Activated CD8-positive, alpha-beta T cell treated with anti-CD3 and anti-CD28 coated beads, Interleukin-2, amount 10 ng/mL, durations not matched to agents 7 days and 5 days (primary cell): ENCODE results near the gene ARHGEF6. TPM values are rescaled to one million over a fixed set of nuclear protein-coding genes. Genes with fewer than 3 reads are reported as not detected.
"Not testable (repeated sequence)": the region's sequence is repeated elsewhere in the genome, so short reads cannot be mapped to it uniquely, and the experiment has no call there.

Source experiments
- ATAC-seq: fragments of 150-1000 bp; cut with Tn5 transposase; one replicate; pipeline ENCODE4 v1.10.0; 2021; ENCODE audit warnings: moderate library complexity
- CTCF ChIA-PET: fragments of 350-600 bp; sonication (Branson Sonifier 250); formaldehyde crosslinking; loops from one replicate; lab custom pipeline; 2021; ENCODE audit warnings: antibody characterized with exemption; lab: Charles Lee
- POLR2A ChIA-PET: fragments of 350-600 bp; sonication (Branson Sonifier 250); formaldehyde crosslinking; loops from one replicate; lab custom pipeline; 2021; ENCODE audit warnings: antibody characterized with exemption; lab: Charles Lee
- DNase-seq: peaks from one replicate; pipeline ENCODE4 v3.0.0-alpha.2; 2020
- H3K27ac Mint-ChIP-seq: one replicate; pipeline ENCODE4 v1.8.0; 2021; ENCODE audit warnings: mild to moderate bottlenecking, mixed read lengths
- H3K27me3 Mint-ChIP-seq: one replicate; pipeline ENCODE4 v1.8.0; 2021; ENCODE audit warnings: low read depth, mixed read lengths
- H3K36me3 Mint-ChIP-seq: one replicate; pipeline ENCODE4 v1.8.0; 2021; ENCODE audit warnings: low read depth, mixed read lengths
- H3K4me1 Mint-ChIP-seq: one replicate; pipeline ENCODE4 v1.8.0; 2021; ENCODE audit warnings: low read depth, mixed read lengths
- H3K4me3 Mint-ChIP-seq: one replicate; pipeline ENCODE4 v1.8.0; 2021; ENCODE audit warnings: mild to moderate bottlenecking, mixed read lengths
- H3K9me3 Mint-ChIP-seq: one replicate; pipeline ENCODE4 v1.8.0; 2022; ENCODE audit warnings: mixed read lengths; ENCODE audit not compliant: insufficient read depth
- total RNA-seq, 2 experiments: library from RNA; stranded (reverse); gene quantifications; one replicate each; pipeline ENCODE4 v1.2.3, GENCODE V29; 2021

The ARHGEF6 gene
- total RNA-seq, 2 experiments from 2014 or later = 97.8 to 99.0 TPM

GRCh38 chrX:136783159-136783558 is 2.4 kb upstream of the ARHGEF6 start:
- no peak for ATAC-seq
- CTCF ChIA-PET = no interaction called here
- Mint-ChIP-seq H3K36me3 (peaks cover 17% of the 10 kb centered on the region), H3K4me1 (peaks cover 37% of the 10 kb centered on the region), H3K27ac (no peak overlapping the region), H3K27me3 (no peaks in the 10 kb centered on the region), H3K4me3 (no peak overlapping the region), H3K9me3 (no peaks in the 10 kb centered on the region)
- DNase-seq = no peak
- POLR2A ChIA-PET = interaction anchor here (1.4 kb wide), 1 partner anchor 97 kb away, joined by 4 read pairs; the partner anchor contains the start of gene RBMX

- Mint-ChIP-seq H3K27me3 (no peaks in the 10 kb centered on the region), H3K27ac (peak overlapping the region; percentile 92), H3K4me3 (peak overlapping the region; percentile 85), H3K4me1 (peaks cover 50% of the 10 kb centered on the region), H3K36me3 (peaks cover 31% of the 10 kb centered on the region), H3K9me3 (no peaks in the 10 kb centered on the region)
- DNase-seq (no peak), ATAC-seq (peak; percentile 18)
- ChIA-PET POLR2A (interaction anchor here (0.9 to 4.9 kb wide), 7 partner anchors 13 to 99 kb away, joined by 3 to 68 read pairs (median 3); partner anchors contain the start of gene RBMX), CTCF (interaction anchor here (0.8 to 1.0 kb wide), 3 partner anchors 22 to 32 kb away, joined by 3 read pairs; no protein-coding TSS in a partner anchor)
These were observed 557 bp upstream of the ARHGEF6 start for GRCh38 chrX:136781180-136781797.

GRCh38 chrX:136780241-136780640 is 491 bp downstream of the ARHGEF6 start:
- CTCF ChIA-PET = interaction anchor here (0.8 to 1.7 kb wide), 3 partner anchors 29 to 102 kb away, joined by 3 to 5 read pairs (median 3); no protein-coding TSS in a partner anchor
- DNase-seq (no peak), ATAC-seq (no peak)
- Mint-ChIP-seq H3K27ac (peak overlapping the region; percentile 92), H3K9me3 (no peaks in the 10 kb centered on the region), H3K27me3 (no peaks in the 10 kb centered on the region), H3K4me3 (peak overlapping the region; percentile 85), H3K36me3 (peaks cover 36% of the 10 kb centered on the region), H3K4me1 (peaks cover 60% of the 10 kb centered on the region)
- POLR2A ChIA-PET = interaction anchor here (0.6 to 4.9 kb wide), 13 partner anchors 10 to 100 kb away, joined by 3 to 68 read pairs (median 4); partner anchors contain the start of gene RBMX

- Mint-ChIP-seq H3K27me3 (no peaks in the 10 kb centered on the region), H3K9me3 (no peaks in the 10 kb centered on the region), H3K4me3 (peak overlapping the region; percentile 85), H3K4me1 (peaks cover 63% of the 10 kb centered on the region), H3K27ac (peak overlapping the region; percentile 92), H3K36me3 (peaks cover 43% of the 10 kb centered on the region)
- ATAC-seq (peak; percentile 60), DNase-seq (peak; percentile 44)
- CTCF ChIA-PET = interaction anchor here (0.8 to 1.7 kb wide), 3 partner anchors 29 to 103 kb away, joined by 3 to 5 read pairs (median 3); no protein-coding TSS in a partner anchor
- POLR2A ChIA-PET = interaction anchor here (0.5 to 4.9 kb wide), 16 partner anchors 9 to 779 kb away, joined by 3 to 68 read pairs (median 4); partner anchors contain the start of gene RBMX
These were observed 1.4 kb downstream of the ARHGEF6 start for GRCh38 chrX:136779346-136779781.

- ATAC-seq = peak; percentile 18
- Mint-ChIP-seq H3K36me3 (peaks cover 42% of the 10 kb centered on the region), H3K4me1 (peaks cover 59% of the 10 kb centered on the region), H3K27me3 (no peaks in the 10 kb centered on the region), H3K4me3 (peak overlapping the region; percentile 85), H3K27ac (peak overlapping the region; percentile 92), H3K9me3 (no peaks in the 10 kb centered on the region)
- ChIA-PET CTCF (interaction anchor here (1.3 to 1.7 kb wide), 2 partner anchors 31 to 104 kb away, joined by 3 to 5 read pairs; no protein-coding TSS in a partner anchor), POLR2A (interaction anchor here (0.5 to 4.9 kb wide), 13 partner anchors 10 to 779 kb away, joined by 3 to 68 read pairs (median 4); partner anchors contain the start of gene RBMX)
- no peak for DNase-seq
These were observed 1.8 kb downstream of the ARHGEF6 start for GRCh38 chrX:136778916-136779315.

GRCh38 chrX:136778020-136778419 is 2.7 kb downstream of the ARHGEF6 start:
- Mint-ChIP-seq H3K27me3 (no peaks in the 10 kb centered on the region), H3K36me3 (peaks cover 47% of the 10 kb centered on the region), H3K4me1 (peaks cover 57% of the 10 kb centered on the region), H3K27ac (peak overlapping the region; percentile 92), H3K4me3 (peak overlapping the region; percentile 85), H3K9me3 (no peaks in the 10 kb centered on the region)
- DNase-seq (no peak), ATAC-seq (no peak)
- ChIA-PET CTCF (no interaction called here), POLR2A (interaction anchor here (1.1 to 4.9 kb wide), 3 partner anchors 19 to 102 kb away, joined by 3 to 68 read pairs (median 19); partner anchors contain the start of gene RBMX)

GRCh38 chrX:136773648-136774047 is 7.1 kb downstream of the ARHGEF6 start:
- DNase-seq (no peak), ATAC-seq (no peak)
- H3K36me3 Mint-ChIP-seq = peaks cover 58% of the 10 kb centered on the region
- peaks cover 59% of the 10 kb centered on the region for H3K4me1 Mint-ChIP-seq
- no peak overlapping the region for H3K4me3 Mint-ChIP-seq
- H3K27ac Mint-ChIP-seq = no peak overlapping the region
- ChIA-PET POLR2A (interaction anchor here (0.6 to 1.1 kb wide), 2 partner anchors 105 to 132 kb away, joined by 3 to 4 read pairs; no protein-coding TSS in a partner anchor), CTCF (no interaction called here)
- no peaks in the 10 kb centered on the region for H3K27me3 Mint-ChIP-seq
- H3K9me3 Mint-ChIP-seq = no peaks in the 10 kb centered on the region

- H3K9me3 Mint-ChIP-seq, H3K4me3 Mint-ChIP-seq, CTCF ChIA-PET, ATAC-seq, H3K27ac Mint-ChIP-seq, POLR2A ChIA-PET, DNase-seq, H3K27me3 Mint-ChIP-seq: not testable (repeated sequence)
- Mint-ChIP-seq H3K4me1 (peaks cover 60% of the 10 kb centered on the region), H3K36me3 (peaks cover 45% of the 10 kb centered on the region)
These were observed 8.9 kb downstream of the ARHGEF6 start for GRCh38 chrX:136771869-136772268.

GRCh38 chrX:136768469-136769084 is 12.2 kb downstream of the ARHGEF6 start:
- ATAC-seq (peak; percentile 66), DNase-seq (peak; percentile 57)
- H3K36me3 Mint-ChIP-seq = peaks cover 47% of the 10 kb centered on the region
- peak overlapping the region; percentile 89 for H3K27ac Mint-ChIP-seq
- H3K27me3 Mint-ChIP-seq = no peaks in the 10 kb centered on the region
- peaks cover 65% of the 10 kb centered on the region for H3K4me1 Mint-ChIP-seq
- H3K4me3 Mint-ChIP-seq = peak overlapping the region; percentile 75
- POLR2A ChIA-PET = interaction anchor here (0.8 to 1.3 kb wide), 3 partner anchors 11 to 112 kb away, joined by 3 to 6 read pairs (median 4); partner anchors contain the start of gene RBMX
- CTCF ChIA-PET = no interaction called here
- no peaks in the 10 kb centered on the region for H3K9me3 Mint-ChIP-seq

- Mint-ChIP-seq H3K4me1 (peaks cover 71% of the 10 kb centered on the region), H3K27me3 (no peaks in the 10 kb centered on the region), H3K36me3 (peaks cover 45% of the 10 kb centered on the region), H3K27ac (peak overlapping the region; percentile 89), H3K4me3 (peak overlapping the region; percentile 75), H3K9me3 (no peaks in the 10 kb centered on the region)
- DNase-seq (peak; percentile 65), ATAC-seq (peak; percentile 72)
- CTCF ChIA-PET = interaction anchor here (0.7 to 1.0 kb wide), 2 partner anchors 19 to 47 kb away, joined by 3 read pairs; no protein-coding TSS in a partner anchor
- POLR2A ChIA-PET = interaction anchor here (0.6 to 3.1 kb wide), 6 partner anchors 12 to 113 kb away, joined by 3 to 25 read pairs (median 4); partner anchors contain the start of genes ARHGEF6 and RBMX
These were observed 13.4 kb downstream of the ARHGEF6 start for GRCh38 chrX:136767104-136767941.
